Measurements from ENCODE around the gene NAT9. TPM values are rescaled to one million over a fixed set of nuclear protein-coding genes. Genes with fewer than 3 reads are reported as not detected.
A peak's percentile ranks its signal among the peaks of the same experiment; 100 is the strongest.

NAT9 gene
- total RNA-seq, 4 donors from 2014 or later = 18.3 to 34.4 (median 27.6) TPM

GRCh38 chr17:74740641-74741387 lies 35.3 kb downstream of the NAT9 start:
- Histone ChIP-seq H3K4me3 (no peak overlapping the region), H3K4me1 (peaks cover 10 to 66% (median 42%) of the 10 kb centered on the region in 4 donors), H3K27ac (no peak overlapping the region), H3K36me3 (no peaks in the 10 kb centered on the region), H3K27me3 (peaks cover 45% of the 10 kb centered on the region), H3K9me3 (no peaks in the 10 kb centered on the region)
- no peak for DNase-seq
- 89% methylated on average over 17 of the region's 17 CpGs; no CpG with 5 or more reads in 1 of the 2 donors for WGBS, 2 donors (ENCODE audit: low coverage in 1 of 2)
- no peak for TF ChIP-seq CTCF (IDR thresholded peaks at IDR 0.05)
- no peak for TF ChIP-seq EP300 (IDR thresholded peaks at IDR 0.05; ENCODE audit: low read depth)
- TF ChIP-seq POLR2A (IDR thresholded peaks at IDR 0.05) = no peak
- no peak for TF ChIP-seq POLR2AphosphoS5 (IDR thresholded peaks at IDR 0.05)
- in situ Hi-C loops (cut with MboI; ENCODE audit: low pct_ligation_motif_present in 1 of 4, low pct_unique_long_range_greater_than_20kb in 1 of 4, low sequenced_read_pairs in 3 of 4) = loop anchor here in 2 of 4 donors (25.0 kb wide), 1 partner anchor 121 kb away; the partner anchor contains the start of genes FDXR (in 2 of the 2) and GRIN2C (in 2 of the 2)
- intact Hi-C loops (cut with DNase I; ENCODE audit: low total_unique reads) = no loop called here

GRCh38 chr17:74740173-74740572 lies 36.0 kb downstream of the NAT9 start:
- WGBS, 2 donors (ENCODE audit: low coverage in 1 of 2) = 79 to 84% methylated on average over 5 to 6 of the region's 6 CpGs
- Histone ChIP-seq H3K36me3 (no peaks in the 10 kb centered on the region), H3K27me3 (peaks cover 47% of the 10 kb centered on the region), H3K4me3 (no peak overlapping the region), H3K9me3 (no peaks in the 10 kb centered on the region), H3K4me1 (peaks cover 10 to 60% (median 38%) of the 10 kb centered on the region in 4 donors), H3K27ac (no peak overlapping the region)
- no peak for DNase-seq
- TF ChIP-seq POLR2A (IDR thresholded peaks at IDR 0.05) = no peak
- TF ChIP-seq POLR2AphosphoS5 (IDR thresholded peaks at IDR 0.05) = no peak
- TF ChIP-seq EP300 (IDR thresholded peaks at IDR 0.05; ENCODE audit: low read depth) = no peak
- TF ChIP-seq CTCF (IDR thresholded peaks at IDR 0.05) = no peak
- intact Hi-C loops (cut with DNase I; ENCODE audit: low total_unique reads) = no loop called here
- in situ Hi-C loops (cut with MboI; ENCODE audit: low pct_ligation_motif_present in 1 of 4, low pct_unique_long_range_greater_than_20kb in 1 of 4, low sequenced_read_pairs in 3 of 4) = loop anchor here in 2 of 4 donors (25.0 kb wide), 1 partner anchor 122 kb away; the partner anchor contains the start of genes FDXR (in 2 of the 2) and GRIN2C (in 2 of the 2)

- 58 to 83% methylated on average over 5 to 12 of the region's 12 CpGs for WGBS, 2 donors (ENCODE audit: low coverage in 1 of 2)
- Histone ChIP-seq H3K9me3 (no peaks in the 10 kb centered on the region), H3K36me3 (no peaks in the 10 kb centered on the region), H3K4me1 (peaks cover 10 to 51% (median 33%) of the 10 kb centered on the region in 4 donors), H3K27ac (peak overlapping the region in 3 of 4 donors; percentile 47 to 72 (median 57)), H3K27me3 (peaks cover 47% of the 10 kb centered on the region), H3K4me3 (no peak overlapping the region)
- intact Hi-C loops (cut with DNase I; ENCODE audit: low total_unique reads) = no loop called here
- in situ Hi-C loops (cut with MboI; ENCODE audit: low pct_ligation_motif_present in 1 of 4, low pct_unique_long_range_greater_than_20kb in 1 of 4, low sequenced_read_pairs in 3 of 4) = loop anchor here in 3 of 4 donors (5.0 to 25.0 kb wide), 3 partner anchors 82 to 123 kb away; partner anchors contain the start of genes FDXR (in 2 of the 3) and GRIN2C (in 2 of the 3)
- no peak for DNase-seq
- TF ChIP-seq POLR2AphosphoS5 (IDR thresholded peaks at IDR 0.05) (no peak), CTCF (IDR thresholded peaks at IDR 0.05) (no peak), POLR2A (IDR thresholded peaks at IDR 0.05) (no peak), EP300 (IDR thresholded peaks at IDR 0.05; ENCODE audit: low read depth) (no peak)
Measured at GRCh38 chr17:74739227-74739831, 36.8 kb downstream of the NAT9 start.
